Caki2 (cell line): ENCODE data around the gene ADCY3. TPM values are rescaled to one million over a fixed set of nuclear protein-coding genes. Genes with fewer than 3 reads are reported as not detected.

Experiments used
- DNase-seq: peaks from one replicate; pipeline ENCODE4 v3.0.0-alpha.2; 2015; ENCODE audit warnings: low read depth
- in situ Hi-C: cut with HindIII; loops from 2 replicates; pipeline ENCODE4 v1.10.0; 2016; ENCODE audit warnings: low sequenced_read_pairs, low pct_unique_long_range_greater_than_20kb, mixed read lengths
- total RNA-seq: library from RNA; depleted of rRNA; stranded (reverse); fragments of >200 nt; shearing (Covaris generic); gene quantifications from 2 replicates; pipeline ENCODE4 v1.2.3, GENCODE V29; 2014; ENCODE audit warnings: low replicate concordance

ADCY3 gene
- total RNA-seq, 1 experiment from 2014 or later, result 16.9 TPM

GRCh38 chr2:24827321-24828237 lies 92.5 kb downstream of the ADCY3 start:
- in situ Hi-C loops, result no loop called here
- peak; percentile 75 for DNase-seq

DNA sequence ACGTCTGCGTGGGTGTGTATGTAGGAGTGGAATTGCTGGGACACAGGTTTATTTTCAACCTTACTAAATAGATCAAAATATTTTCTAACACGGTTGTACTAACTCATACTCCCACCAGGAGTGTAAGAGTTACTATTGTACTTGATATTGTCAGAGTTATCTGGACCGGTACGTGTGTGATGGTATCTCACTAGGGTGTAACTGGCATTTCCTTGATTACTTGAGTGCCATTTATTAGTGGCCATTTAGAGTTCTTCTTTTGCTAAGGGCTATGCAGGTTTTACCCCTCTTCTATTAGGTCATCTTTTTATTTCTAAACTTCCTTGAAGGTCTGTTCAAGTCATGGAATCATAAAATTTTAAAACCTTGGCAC lies 93.3 kb downstream of the ADCY3 start:
- DNase-seq, result no peak
- in situ Hi-C loops, result no loop called here

DNA sequence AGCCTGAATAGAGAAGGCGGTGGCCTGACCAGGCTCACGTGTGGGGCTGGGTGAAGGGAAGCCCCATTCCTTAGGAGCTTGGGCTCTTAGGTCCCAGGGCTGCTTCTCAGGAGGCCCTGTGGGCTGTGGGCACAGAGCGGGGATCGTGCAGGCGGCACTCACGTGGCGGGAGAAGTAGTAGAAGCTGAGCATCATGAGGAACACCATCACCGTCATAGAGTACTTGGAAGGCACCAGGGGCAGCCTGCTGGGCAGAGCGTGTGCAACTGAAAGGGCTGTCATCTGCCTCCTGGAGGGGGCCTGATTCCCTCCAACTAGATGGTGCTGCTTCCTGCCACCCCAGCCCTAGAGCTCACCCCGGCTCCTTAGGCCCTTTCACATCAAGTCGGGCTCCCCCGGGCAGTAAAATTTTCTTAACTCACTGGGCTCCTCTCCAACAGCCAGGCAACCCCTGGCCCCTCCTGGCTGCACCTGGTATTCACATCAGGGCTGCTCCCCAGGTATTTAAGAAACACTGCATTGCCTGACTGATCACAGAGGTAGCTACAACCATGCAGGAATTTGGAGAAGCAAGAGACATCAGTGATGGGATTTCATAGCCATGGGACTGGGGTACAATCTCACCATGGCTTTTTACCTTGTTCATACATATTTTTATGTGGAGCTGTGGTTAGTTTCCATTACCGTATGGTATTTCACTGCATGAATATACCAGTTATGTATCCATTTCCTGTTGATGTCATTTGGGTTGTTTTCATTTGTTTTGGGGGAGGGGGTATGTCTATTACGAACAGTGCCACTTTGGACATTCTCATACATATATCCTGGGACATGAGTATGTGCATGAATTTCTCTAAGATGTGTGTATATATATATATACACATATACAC lies 93.9 kb downstream of the ADCY3 start:
- no peak for DNase-seq
- in situ Hi-C loops, result no loop called here

- no peak for DNase-seq
- in situ Hi-C loops, result no loop called here
These were observed 94.8 kb downstream of the ADCY3 start for GRCh38 chr2:24824966-24825882.

DNA sequence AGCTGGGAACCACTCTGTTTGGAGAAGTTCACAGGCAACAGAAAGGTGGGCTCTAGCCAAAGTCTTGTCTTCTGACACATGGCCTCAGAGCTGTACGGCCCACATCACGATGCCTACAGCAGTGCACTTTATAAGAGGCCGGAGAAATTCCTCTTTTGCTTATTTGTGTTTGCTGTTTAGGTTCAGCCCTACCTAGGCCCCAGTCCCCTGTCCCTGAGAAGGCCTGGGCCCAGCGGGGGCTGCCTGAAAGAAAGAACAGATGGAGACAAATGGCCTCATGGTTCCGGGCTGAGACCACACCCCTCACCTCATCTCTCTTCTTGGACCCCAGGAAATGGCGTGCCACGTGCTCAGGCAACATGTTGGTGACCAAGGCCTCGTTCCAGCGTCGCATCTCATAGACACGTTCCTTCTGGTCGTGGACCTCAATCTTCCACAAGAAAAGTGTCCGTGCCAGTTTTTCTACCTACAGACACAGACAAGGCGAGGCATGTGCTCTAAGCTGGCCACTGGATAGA lies 95.9 kb downstream of the ADCY3 start:
- no peak for DNase-seq
- in situ Hi-C loops, result no loop called here

- DNase-seq, result no peak
- in situ Hi-C loops, result no loop called here
These were observed 97.9 kb downstream of the ADCY3 start for GRCh38 chr2:24822049-24822706.

GRCh38 chr2:24821433-24821891 lies 98.6 kb downstream of the ADCY3 start:
- no peak for DNase-seq
- in situ Hi-C loops, result no loop called here

DNA sequence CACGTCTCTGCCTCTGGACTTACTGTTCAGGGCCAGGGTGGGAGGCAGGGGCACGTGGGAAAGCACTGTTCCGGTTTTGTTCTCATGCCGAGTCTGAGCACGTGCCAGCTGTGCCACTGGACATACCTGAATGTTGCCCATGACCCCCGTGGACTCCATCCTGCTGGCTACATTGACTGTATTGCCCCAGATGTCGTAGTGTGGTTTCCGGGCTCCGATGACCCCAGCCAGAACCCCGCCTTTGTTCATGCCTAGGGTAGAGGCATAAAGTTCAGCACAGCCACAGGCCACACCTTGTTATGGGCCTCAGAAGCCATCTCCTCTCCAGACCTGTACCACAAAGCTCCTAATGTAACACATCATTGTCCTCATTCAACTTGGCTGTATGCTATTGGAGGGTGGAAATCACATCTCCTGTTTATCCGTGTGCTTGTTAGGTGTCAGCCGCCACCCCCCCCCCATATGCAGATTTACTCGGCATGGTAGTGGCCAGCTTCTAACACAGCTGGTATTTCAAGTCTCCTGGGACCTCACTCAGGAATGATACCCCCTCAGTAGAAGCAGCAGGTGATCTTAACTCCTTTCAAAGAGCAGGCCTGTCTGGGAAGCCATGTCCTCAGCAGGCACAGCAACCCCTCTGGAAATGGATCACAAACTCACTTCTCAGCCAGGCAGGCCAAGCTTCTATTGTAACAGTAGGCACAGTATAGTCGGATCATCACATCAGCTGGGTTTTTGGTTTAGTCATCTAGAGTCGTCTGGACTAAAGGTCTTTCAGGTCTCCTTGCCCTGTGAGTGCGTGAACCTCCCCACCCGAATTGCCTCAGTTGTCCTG lies 99.2 kb downstream of the ADCY3 start:
- in situ Hi-C loops, result no loop called here

DNA sequence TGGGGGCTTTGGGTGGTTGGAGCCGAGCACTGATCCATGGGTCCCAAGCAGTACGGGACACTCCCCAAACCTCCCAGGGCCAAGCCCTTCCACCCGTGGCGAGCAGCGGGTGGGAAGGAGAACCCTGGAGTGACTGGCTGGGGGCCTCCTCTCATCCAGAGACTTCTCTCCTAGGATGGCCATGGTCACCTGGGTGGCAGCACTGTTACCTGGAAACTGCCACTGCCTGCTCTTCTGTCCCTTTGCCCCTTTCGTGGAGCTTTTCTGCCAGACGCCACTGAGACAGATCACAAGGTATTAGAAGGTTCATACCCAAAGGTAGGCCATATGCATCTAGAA lies 99.9 kb downstream of the ADCY3 start:
- in situ Hi-C loops, result no loop called here
- no peak for DNase-seq

More for the DNA sequence above, 99.2 kb downstream of the ADCY3 start:
- no peak for DNase-seq

DNA sequence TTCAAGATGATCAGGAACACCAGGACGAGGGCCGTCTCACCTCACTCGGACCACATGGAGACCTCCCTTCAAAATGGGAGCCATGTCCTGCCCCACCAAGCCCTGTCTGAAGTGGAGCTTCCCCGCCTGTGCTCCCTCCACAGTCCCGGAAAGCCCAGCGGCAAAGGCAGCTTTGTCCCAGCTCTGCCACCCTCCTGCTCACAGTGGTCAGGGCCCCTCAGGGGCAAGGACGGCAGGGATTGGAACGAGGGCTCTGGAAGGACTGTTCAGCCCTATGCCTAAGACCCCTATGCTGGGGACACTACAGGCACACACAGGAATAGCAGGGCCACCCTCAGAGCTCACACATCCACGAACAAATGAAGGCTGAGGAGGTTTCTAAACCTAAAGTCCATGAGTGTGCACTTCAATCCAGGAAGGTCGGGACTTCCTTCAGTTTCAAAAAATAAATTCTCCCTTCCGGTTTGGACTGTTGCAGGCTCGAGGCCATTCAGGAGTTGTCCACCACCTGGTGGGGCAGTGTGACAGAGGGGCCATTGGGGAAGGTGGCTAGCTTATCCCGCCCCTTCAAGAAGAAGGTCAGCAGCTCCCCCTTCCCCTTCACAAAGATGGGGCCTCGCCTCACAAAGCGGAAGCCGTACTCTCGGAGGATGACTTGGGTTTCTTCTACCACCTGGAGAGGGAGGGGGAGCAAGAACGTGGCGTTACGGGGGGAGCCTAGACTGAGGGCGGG lies 100.4 kb downstream of the ADCY3 start:
- in situ Hi-C loops, result no loop called here
- no peak for DNase-seq

GRCh38 chr2:24818721-24819167 lies 101.3 kb downstream of the ADCY3 start:
- in situ Hi-C loops, result no loop called here
- no peak for DNase-seq

DNA sequence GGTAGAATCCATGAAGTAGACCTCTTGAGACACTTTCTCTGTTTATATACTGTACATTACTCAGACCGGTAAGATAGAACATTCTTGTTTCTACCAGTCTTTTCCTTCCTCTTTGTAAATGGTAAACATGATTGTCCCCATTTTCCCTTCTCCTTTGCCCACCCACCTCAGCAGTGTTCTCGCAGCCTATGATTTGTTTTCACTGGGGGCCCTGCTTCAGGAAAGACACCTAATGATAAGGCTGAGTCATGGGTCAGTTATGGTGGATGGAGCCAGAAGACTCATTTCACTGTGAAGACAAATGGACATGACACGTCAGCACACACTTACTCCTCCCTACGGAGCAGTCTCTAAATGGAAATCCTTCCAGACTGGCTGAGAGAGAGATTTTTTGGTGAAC lies 103.2 kb downstream of the ADCY3 start:
- in situ Hi-C loops, result no loop called here
- DNase-seq, result peak; percentile 38

DNA sequence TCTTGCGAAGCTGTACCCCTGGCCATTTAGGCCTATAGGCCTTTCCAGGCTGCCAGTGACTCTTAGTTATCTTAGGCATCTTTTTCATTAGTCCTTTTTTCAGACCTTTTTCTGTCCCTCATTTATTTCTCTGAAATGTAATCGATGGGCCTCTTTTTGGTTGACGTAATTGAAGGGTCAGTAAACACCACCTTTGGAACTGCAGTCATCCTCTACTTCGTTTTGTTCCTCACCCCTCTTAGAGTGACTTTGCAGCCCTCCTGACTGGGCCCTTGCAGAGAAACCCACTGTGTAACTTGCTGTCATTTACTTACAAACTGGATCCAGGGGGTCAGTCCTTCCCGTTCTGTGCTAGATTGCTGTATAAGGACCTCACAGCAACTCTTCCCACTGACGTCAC lies 103.6 kb downstream of the ADCY3 start:
- in situ Hi-C loops, result no loop called here

GRCh38 chr2:24815171-24815570 lies 104.9 kb downstream of the ADCY3 start:
- in situ Hi-C loops, result no loop called here
- DNase-seq, result no peak

More for the DNA sequence above, 103.6 kb downstream of the ADCY3 start:
- no peak for DNase-seq

GRCh38 chr2:24814516-24814915 lies 105.5 kb downstream of the ADCY3 start:
- in situ Hi-C loops, result no loop called here
- no peak for DNase-seq

DNA sequence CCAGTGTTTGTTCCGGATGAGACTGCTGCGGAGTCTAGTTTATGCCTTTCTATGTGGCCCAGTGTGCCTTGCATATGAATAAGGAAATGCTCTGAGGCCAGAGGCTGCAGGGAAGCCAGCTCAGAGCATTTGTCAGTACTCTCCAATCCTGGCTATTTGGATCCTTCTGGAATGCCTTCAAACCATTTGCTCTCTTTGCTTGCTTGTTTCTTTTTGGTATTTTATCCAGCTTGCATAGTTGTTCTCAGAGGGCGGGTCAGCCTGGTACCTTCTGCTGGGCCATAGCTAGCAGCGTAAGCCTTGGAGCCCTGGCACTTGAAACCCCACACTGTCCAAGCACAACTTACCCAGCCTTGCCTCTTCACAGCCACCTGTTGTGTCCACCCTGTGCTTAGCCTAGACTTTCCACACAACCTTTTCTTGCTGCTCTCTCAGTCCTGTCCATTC lies 106.3 kb downstream of the ADCY3 start:
- in situ Hi-C loops, result no loop called here
- no peak for DNase-seq
